Calu3 (cell line): ENCODE results near the gene FRAS1. TPM values are rescaled to one million over a fixed set of nuclear protein-coding genes. Genes with fewer than 3 reads are reported as not detected.
"Not testable (repeated sequence)": the region's sequence is repeated elsewhere in the genome, so short reads cannot be mapped to it uniquely, and the experiment has no call there.

Experiments used
- BruUV-seq: library from RNA; stranded (reverse); fragments of 400-500 nt; replicated peaks from 2 replicates; lab custom pipeline; 2021; lab: Mats Ljungman, UMichigan
- CTCF ChIA-PET: fragments of 300-600 bp; sonication (Branson Sonifier 250); formaldehyde crosslinking; loops from one replicate; lab custom pipeline; 2022; ENCODE audit warnings: antibody characterized with exemption; lab: Charles Lee
- DNase-seq: peaks from one replicate; pipeline ENCODE4 v3.0.0; 2022
- H3K27ac Mint-ChIP-seq: one replicate; pipeline ENCODE4 v1.8.0; 2022; ENCODE audit warnings: mixed read lengths; ENCODE audit not compliant: unreplicated experiment
- H3K27me3 Mint-ChIP-seq: one replicate; pipeline ENCODE4 v1.8.0; 2022; ENCODE audit warnings: mixed read lengths; ENCODE audit not compliant: unreplicated experiment
- H3K36me3 Mint-ChIP-seq: one replicate; pipeline ENCODE4 v1.8.0; 2022; ENCODE audit warnings: mild to moderate bottlenecking, moderate library complexity, mixed read lengths; ENCODE audit not compliant: insufficient read depth, unreplicated experiment
- H3K4me1 Mint-ChIP-seq: one replicate; pipeline ENCODE4 v1.8.0; 2022; ENCODE audit warnings: mild to moderate bottlenecking, low read depth, mixed read lengths; ENCODE audit not compliant: unreplicated experiment
- H3K4me3 Mint-ChIP-seq: one replicate; pipeline ENCODE4 v1.8.0; 2022; ENCODE audit warnings: mild to moderate bottlenecking, low read depth, moderate library complexity, mixed read lengths; ENCODE audit not compliant: unreplicated experiment
- H3K9me3 Mint-ChIP-seq: one replicate; pipeline ENCODE4 v1.8.0; 2022; ENCODE audit warnings: low read depth, mixed read lengths; ENCODE audit not compliant: unreplicated experiment
- CTCF ChIP-seq: fragments of 200-600 bp; IDR thresholded peaks from one replicate; pipeline ENCODE4 v1.8.0; 2022; ENCODE audit warnings: antibody characterized with exemption; ENCODE audit not compliant: unreplicated experiment
- intact Hi-C: fragments of 100-400 bp; cut with micrococcal nuclease; formaldehyde crosslinking; loops from one replicate; pipeline ENCODE4 v1.10.0; 2022; ENCODE audit not compliant: unreplicated experiment
- total RNA-seq: library from RNA; stranded (reverse); gene quantifications from 2 replicates; pipeline ENCODE4 v1.2.3, GENCODE V29; 2022

The FRAS1 gene
- total RNA-seq, 1 experiment from 2014 or later: 29.4 TPM

- intact Hi-C loops: no loop called here
- Mint-ChIP-seq H3K27ac (no peak overlapping the region), H3K27me3 (no peaks in the 10 kb centered on the region), H3K36me3 (no peaks in the 10 kb centered on the region), H3K4me1 (no peaks in the 10 kb centered on the region), H3K9me3 (no peaks in the 10 kb centered on the region), H3K4me3 (no peak overlapping the region)
- no peak for DNase-seq
- TF ChIP-seq CTCF: no peak
- CTCF ChIA-PET: no interaction called here
- no TSS peak for BruUV-seq
Measured at GRCh38 chr4:78268597-78268996, 211.5 kb downstream of the FRAS1 start.

- H3K27me3 Mint-ChIP-seq, H3K27ac Mint-ChIP-seq, H3K9me3 Mint-ChIP-seq, H3K4me1 Mint-ChIP-seq, DNase-seq, CTCF ChIA-PET, intact Hi-C loops, H3K36me3 Mint-ChIP-seq, H3K4me3 Mint-ChIP-seq, BruUV-seq: not testable (repeated sequence)
Measured at GRCh38 chr4:78275450-78275849, 218.3 kb downstream of the FRAS1 start.

- Mint-ChIP-seq H3K27me3 (no peaks in the 10 kb centered on the region), H3K4me1 (no peaks in the 10 kb centered on the region), H3K36me3 (no peaks in the 10 kb centered on the region), H3K4me3 (no peak overlapping the region), H3K27ac (no peak overlapping the region), H3K9me3 (no peaks in the 10 kb centered on the region)
- intact Hi-C loops: no loop called here
- BruUV-seq: no TSS peak
- TF ChIP-seq CTCF: no peak
- no peak for DNase-seq
- CTCF ChIA-PET: no interaction called here
Measured at GRCh38 chr4:78286281-78286680, 229.2 kb downstream of the FRAS1 start.

GRCh38 chr4:78288327-78288726 lies 231.2 kb downstream of the FRAS1 start:
- intact Hi-C loops: no loop called here
- BruUV-seq: no TSS peak
- CTCF ChIA-PET: no interaction called here
- TF ChIP-seq CTCF: no peak
- DNase-seq: no peak
- peaks cover 9% of the 10 kb centered on the region for H3K4me1 Mint-ChIP-seq
- H3K27me3 Mint-ChIP-seq: no peaks in the 10 kb centered on the region
- H3K27ac Mint-ChIP-seq: no peak overlapping the region
- H3K9me3 Mint-ChIP-seq: no peaks in the 10 kb centered on the region
- H3K36me3 Mint-ChIP-seq: no peaks in the 10 kb centered on the region
- H3K4me3 Mint-ChIP-seq: no peak overlapping the region

- intact Hi-C loops: loop anchor here (5.0 to 10.0 kb wide), 2 partner anchors 39 to 126 kb away; no protein-coding TSS in a partner anchor
- no TSS peak for BruUV-seq
Measured at GRCh38 chr4:78291277-78291676, 234.2 kb downstream of the FRAS1 start.

More at GRCh38 chr4:78291277-78291676, 234.2 kb downstream of the FRAS1 start:
- CTCF ChIA-PET: no interaction called here
- Mint-ChIP-seq H3K27me3 (no peaks in the 10 kb centered on the region), H3K4me3 (no peak overlapping the region), H3K27ac (no peak overlapping the region), H3K4me1 (peaks cover 28% of the 10 kb centered on the region), H3K9me3 (no peaks in the 10 kb centered on the region), H3K36me3 (no peaks in the 10 kb centered on the region)
- TF ChIP-seq CTCF: no peak
- DNase-seq: no peak
